Testis (tissue), 2 donors: ENCODE data around the gene SHISA4.

Source experiments
- CTCF ChIP-seq, 3 experiments: fragments of 450-650 bp in 2 of 3; fragments of 200-600 bp in 1 of 3; sonication (generic) in 1 of 3; IDR thresholded peaks; one replicate each; pipeline ENCODE4 v1.5.1; 2016 to 2019; ENCODE audit warnings: antibody characterized with exemption in 3 of 3, mild to moderate bottlenecking in 2 of 3, moderate library complexity in 1 of 3
- POLR2A ChIP-seq: fragments of 450-650 bp; IDR thresholded peaks from one replicate; pipeline ENCODE4 v1.6.1; 2017; ENCODE audit warnings: antibody characterized with exemption, mild to moderate bottlenecking, moderate library complexity

DNA sequence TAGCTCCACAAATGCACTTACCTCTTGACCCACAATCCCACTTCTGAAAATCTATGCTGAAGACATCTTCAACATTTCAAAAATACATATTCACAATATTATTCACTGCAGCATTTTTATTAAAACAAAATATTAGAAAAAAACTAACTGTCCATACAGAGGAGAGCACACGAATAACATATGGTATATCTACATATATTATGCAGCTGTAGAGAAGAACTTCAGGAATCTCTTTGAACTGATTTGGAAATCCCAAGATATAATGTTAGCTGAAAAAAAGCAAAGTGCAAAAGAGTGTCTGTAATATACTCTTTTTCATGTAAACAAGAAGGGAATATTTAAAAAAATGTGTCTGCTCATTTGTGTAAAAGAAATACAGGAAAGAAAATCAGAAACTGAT is 48.2 kb upstream of the SHISA4 start:
- TF ChIP-seq POLR2A (no peak), CTCF (IDR thresholded peaks at IDR 0.05) (no peak)
